Nucleus accumbens (tissue), 56 donors: ENCODE data around the gene PCDHGA4.
"Not testable (repeated sequence)": the region's sequence is repeated elsewhere in the genome, so short reads cannot be mapped to it uniquely, and the experiment has no call there.

ENCODE experiments used
- DNase-seq, 56 donors: peaks; one replicate each; lab custom pipeline; 2025; lab: John Stamatoyannopoulos, UW

The PCDHGA4 gene

GRCh38 chr5:141382469-141383294, 27.9 kb downstream of the PCDHGA4 start, which contains the start of gene PCDHGA7:
Gene PCDHGA7 (plus strand): TSS chr5:141382742. CDS start chr5:141382900, 158 bp downstream.
- DNase-seq: no peak

DNA sequence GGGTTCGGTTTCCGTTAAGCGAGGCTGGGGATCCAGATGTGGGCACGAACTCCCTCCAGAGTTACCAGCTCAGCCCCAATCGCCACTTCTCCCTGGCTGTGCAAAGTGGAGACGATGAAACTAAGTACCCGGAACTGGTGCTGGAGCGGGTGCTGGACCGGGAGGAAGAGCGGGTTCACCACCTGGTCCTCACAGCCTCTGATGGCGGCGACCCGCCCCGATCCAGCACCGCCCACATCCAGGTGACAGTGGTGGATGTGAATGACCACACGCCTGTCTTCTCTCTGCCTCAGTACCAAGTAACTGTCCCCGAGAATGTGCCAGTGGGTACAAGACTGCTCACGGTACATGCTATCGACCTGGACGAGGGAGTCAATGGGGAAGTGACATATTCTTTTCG, 28.5 kb downstream of the PCDHGA4 start:
- DNase-seq: no peak

DNA sequence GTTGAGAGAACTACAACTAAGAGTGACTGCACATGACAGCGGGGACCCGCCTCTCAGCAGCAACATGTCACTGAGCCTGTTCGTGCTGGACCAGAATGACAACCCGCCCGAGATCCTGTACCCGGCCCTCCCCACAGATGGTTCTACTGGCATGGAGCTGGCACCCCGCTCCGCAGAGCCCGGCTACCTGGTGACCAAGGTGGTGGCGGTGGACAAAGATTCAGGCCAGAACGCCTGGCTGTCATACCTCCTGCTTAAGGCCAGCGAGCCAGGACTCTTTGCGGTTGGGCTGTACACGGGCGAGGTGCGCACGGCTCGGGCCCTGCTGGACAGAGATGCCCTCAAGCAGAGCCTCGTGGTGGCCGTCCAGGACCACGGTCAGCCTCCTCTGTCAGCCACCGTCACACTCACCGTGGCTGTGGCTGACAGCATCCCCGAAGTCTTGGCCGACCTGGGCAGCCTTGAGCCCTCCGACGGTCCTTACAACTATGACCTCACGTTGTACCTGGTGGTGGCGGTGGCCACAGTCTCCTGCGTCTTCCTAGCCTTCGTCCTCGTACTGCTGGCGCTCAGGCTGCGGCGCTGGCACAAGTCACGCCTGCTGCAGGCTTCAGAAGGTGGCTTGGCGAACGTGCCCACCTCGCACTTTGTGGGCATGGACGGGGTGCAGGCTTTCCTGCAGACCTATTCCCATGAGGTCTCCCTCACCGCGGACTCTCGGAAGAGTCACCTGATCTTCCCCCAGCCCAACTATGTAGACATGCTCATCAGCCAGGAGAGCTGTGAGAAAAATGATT, 29.8 kb downstream of the PCDHGA4 start:
- DNase-seq: no peak

GRCh38 chr5:141387557-141388311, 32.9 kb downstream of the PCDHGA4 start, which contains the start of gene PCDHGB4:
Gene PCDHGB4 (plus strand): TSS chr5:141387698. CDS start chr5:141387885, 187 bp downstream.
- not testable (repeated sequence) for DNase-seq

DNA sequence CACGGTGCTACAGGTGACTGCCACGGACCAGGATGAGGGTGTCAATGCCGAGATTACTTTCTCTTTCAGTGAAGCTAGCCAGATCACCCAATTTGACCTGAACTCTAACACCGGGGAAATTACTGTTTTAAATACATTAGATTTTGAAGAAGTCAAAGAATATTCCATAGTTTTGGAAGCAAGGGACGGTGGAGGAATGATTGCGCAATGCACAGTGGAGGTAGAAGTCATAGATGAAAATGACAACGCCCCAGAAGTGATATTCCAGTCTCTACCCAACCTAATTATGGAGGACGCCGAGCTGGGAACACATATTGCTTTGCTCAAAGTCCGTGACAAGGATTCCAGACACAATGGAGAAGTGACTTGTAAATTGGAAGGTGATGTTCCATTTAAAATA, 33.8 kb downstream of the PCDHGA4 start:
- DNase-seq: no peak

DNA sequence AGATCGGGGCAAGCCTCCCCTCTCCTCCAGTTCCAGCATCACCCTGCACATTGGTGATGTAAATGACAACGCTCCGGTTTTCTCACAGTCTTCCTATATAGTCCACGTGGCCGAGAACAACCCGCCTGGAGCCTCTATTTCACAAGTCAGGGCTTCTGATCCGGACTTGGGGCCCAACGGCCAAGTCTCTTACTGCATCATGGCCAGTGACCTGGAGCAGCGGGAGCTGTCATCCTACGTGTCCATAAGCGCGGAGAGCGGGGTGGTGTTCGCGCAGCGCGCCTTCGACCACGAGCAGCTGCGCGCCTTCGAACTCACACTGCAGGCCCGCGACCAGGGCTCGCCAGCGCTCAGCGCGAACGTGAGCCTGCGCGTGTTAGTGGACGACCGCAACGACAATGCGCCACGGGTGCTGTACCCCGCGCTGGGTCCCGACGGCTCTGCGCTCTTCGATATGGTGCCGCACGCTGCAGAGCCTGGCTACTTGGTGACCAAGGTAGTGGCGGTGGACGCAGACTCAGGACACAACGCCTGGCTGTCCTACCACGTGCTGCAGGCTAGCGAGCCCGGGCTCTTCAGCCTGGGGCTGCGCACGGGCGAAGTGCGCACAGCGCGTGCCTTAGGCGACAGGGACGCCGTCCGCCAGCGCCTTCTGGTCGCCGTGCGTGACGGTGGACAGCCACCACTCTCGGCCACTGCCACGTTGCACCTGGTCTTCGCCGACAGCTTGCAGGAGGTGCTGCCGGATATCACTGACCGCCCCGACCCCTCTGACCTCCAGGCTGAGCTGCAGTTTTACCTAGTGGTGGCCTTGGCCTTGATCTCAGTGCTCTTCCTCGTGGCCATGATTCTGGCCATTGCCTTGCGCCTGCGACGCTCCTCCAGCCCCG, 34.6 kb downstream of the PCDHGA4 start:
- no peak for DNase-seq

DNA sequence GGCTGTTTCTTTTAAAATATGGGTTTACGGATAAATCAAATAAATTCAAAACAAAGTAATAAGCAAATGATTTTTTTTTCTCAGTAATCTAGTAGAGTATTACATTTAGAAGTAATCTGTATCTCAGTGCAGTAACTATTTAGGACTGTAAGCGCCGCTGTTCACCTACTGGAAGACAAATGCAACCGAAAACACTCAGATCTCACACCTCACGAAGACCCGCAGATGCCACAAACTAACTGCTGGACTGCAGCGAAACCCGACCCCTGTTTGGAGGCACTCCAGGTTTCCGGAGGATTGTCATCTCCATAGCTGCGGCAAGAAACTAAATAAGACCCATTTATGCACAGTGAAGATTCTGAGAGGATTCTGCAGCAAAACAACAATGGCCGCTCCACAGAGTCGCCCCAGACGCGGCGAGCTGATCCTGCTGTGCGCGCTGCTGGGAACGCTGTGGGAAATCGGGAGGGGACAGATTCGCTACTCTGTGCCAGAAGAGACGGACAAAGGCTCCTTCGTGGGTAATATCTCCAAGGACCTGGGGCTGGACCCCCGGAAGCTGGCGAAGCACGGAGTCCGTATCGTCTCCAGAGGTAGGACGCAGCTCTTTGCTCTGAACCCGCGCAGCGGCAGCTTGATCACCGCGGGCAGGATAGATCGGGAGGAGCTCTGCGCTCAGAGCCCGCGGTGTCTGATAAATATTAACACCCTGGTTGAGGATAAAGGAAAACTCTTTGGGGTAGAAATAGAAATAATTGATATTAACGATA, 37.8 kb downstream of the PCDHGA4 start, which contains the start of gene PCDHGA8:
Gene PCDHGA8 (plus strand): TSS at position 205 of the 770 bp plus-strand sequence. CDS start 181 bp downstream, at position 386.
- DNase-seq: no peak

GRCh38 chr5:141393267-141393666, 38.4 kb downstream of the PCDHGA4 start:
- DNase-seq: no peak

DNA sequence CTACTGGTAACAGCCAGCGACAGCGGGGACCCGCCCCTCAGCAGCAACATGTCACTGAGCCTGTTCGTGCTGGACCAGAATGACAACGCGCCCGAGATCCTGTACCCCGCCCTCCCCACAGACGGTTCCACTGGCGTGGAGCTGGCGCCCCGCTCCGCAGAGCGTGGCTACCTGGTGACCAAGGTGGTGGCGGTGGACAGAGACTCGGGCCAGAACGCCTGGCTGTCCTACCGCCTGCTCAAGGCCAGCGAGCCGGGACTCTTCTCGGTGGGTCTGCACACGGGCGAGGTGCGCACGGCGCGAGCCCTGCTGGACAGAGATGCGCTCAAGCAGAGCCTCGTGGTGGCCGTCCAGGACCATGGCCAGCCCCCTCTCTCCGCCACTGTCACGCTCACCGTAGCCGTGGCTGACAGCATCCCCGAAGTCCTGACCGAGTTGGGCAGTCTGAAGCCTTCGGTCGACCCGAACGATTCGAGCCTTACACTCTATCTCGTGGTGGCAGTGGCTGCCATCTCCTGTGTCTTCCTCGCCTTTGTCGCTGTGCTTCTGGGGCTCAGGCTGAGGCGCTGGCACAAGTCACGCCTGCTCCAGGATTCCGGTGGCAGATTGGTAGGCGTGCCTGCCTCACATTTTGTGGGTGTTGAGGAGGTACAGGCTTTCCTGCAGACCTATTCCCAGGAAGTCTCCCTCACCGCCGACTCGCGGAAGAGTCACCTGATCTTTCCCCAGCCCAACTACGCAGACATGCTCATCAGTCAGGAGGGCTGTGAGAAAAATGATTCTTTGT, 39.8 kb downstream of the PCDHGA4 start:
- DNase-seq: not testable (repeated sequence)

DNA sequence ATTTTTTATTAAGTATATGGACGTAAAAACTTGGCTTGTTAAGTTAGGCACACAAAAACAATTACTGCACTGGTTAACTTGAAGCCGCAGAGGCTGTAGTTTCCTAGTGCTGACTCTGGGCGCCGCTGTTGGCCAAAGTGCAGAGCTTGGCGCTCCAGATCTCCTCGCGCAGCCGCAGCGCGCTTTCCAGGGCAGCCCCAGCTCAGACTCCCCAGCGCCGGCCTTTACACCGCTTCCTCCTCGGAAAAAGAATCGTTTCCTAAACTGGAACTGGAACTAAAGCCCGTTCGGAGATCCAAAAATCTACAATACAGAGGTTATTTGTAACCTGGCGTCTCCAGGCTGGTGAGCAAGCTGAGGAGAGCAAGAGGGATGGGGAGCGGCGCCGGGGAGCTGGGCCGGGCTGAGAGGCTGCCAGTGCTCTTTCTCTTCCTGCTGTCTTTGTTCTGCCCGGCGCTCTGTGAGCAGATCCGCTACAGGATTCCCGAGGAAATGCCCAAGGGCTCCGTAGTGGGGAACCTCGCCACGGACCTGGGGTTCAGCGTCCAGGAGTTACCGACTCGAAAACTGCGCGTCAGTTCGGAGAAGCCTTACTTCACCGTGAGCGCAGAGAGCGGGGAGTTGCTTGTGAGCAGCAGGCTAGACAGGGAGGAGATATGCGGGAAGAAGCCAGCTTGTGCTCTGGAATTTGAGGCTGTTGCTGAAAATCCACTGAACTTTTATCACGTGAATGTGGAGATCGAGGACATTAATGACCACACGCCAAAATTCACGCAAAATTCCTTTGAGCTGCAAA, 43.1 kb downstream of the PCDHGA4 start, which contains the start of gene PCDHGB5:
Gene PCDHGB5 (plus strand): TSS at position 192 of the 796 bp plus-strand sequence. CDS start 181 bp downstream, at position 373.
- DNase-seq: peak in 3 of 56 donors; percentile 19 to 31 (median 22)

DNA sequence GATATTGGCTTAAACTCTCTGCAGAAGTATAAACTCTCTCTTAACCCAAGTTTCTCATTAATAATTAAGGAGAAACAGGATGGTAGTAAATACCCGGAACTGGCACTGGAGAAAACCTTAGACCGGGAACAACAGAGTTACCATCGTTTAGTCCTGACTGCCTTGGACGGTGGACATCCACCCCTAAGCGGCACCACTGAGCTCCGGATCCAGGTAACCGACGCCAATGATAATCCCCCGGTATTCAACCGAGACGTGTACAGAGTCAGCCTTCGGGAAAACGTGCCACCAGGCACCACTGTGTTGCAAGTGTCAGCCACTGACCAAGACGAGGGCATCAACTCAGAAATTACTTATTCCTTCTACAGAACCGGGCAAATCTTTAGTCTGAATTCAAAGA, 43.8 kb downstream of the PCDHGA4 start:
- DNase-seq: no peak

- DNase-seq: no peak
Observed at GRCh38 chr5:141399555-141400258, 44.9 kb downstream of the PCDHGA4 start.

- peak in 1 of 56 donors; percentile 23 for DNase-seq
Observed at GRCh38 chr5:141402553-141403243, 47.9 kb downstream of the PCDHGA4 start, which contains the start of gene PCDHGA9. Gene PCDHGA9 (plus strand): TSS chr5:141402778. CDS start chr5:141402953, 175 bp downstream.

GRCh38 chr5:141403387-141403786, 48.6 kb downstream of the PCDHGA4 start:
- DNase-seq: no peak
